ENCODE results near the gene USP20. TPM values are rescaled to one million over a fixed set of nuclear protein-coding genes. Genes with fewer than 3 reads are reported as not detected.

The USP20 gene
- total RNA-seq, 1 donor from 2014 or later: 10.8 TPM

DNA sequence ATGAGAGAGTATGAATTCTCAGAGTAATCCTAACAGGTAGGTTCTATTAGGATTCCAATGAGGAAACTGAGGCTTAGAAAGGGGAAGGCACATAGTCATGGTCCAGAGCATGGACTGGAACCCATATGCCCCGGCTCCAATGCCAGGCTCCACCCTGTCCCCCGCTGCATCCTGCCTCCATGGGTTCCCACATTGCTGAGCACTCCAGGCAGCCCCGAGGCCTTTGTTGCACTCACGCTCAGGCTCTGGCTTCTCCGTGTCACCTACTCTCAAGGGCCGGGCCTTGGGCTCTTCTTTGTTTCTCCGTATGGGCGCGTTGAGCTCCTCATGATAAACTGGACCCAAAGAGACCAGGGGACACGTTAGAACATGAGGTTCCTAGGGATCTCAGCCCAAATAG is 6.3 kb upstream of the USP20 start:
- peaks cover 10% of the 10 kb centered on the region for H3K36me3 Mint-ChIP-seq
- H3K4me1 Mint-ChIP-seq: peaks cover 1% of the 10 kb centered on the region
- H3K27me3 Mint-ChIP-seq (ENCODE audit: insufficient read depth, low read depth): no peaks in the 10 kb centered on the region
- TF ChIP-seq EZH2phosphoT487 (IDR thresholded peaks at IDR 0.05) (no peak), EZH2 (IDR thresholded peaks at IDR 0.05) (no peak), CTCF (IDR thresholded peaks at IDR 0.05) (no peak)
- no peak overlapping the region for H3K27ac ChIP-seq
- H3K9ac ChIP-seq: no peak overlapping the region
- no peak overlapping the region for H3K27ac Mint-ChIP-seq
- peaks cover 2% of the 10 kb centered on the region for H3K4me1 ChIP-seq
- H2AFZ ChIP-seq (replicated peaks): no peak overlapping the region
- no peaks in the 10 kb centered on the region for H3K27me3 ChIP-seq
- H3K36me3 ChIP-seq: no peaks in the 10 kb centered on the region
- no peak overlapping the region for H3K4me3 ChIP-seq
- peaks cover 8% of the 10 kb centered on the region for H4K20me1 ChIP-seq (ENCODE audit: low read depth)
- peak overlapping the region; percentile 52 for H3K4me3 Mint-ChIP-seq
- no peak overlapping the region for H3K4me2 ChIP-seq
- peaks cover 10% of the 10 kb centered on the region for H3K79me2 ChIP-seq (ENCODE audit: low read depth)
- no peaks in the 10 kb centered on the region for H3K9me3 Mint-ChIP-seq
- no peak for DNase-seq (ENCODE audit: low spot score)
- H3F3A ChIP-seq (ENCODE audit: low read depth): peaks cover 24% of the 10 kb centered on the region
- H3K9me3 ChIP-seq (ENCODE audit: low read depth): no peaks in the 10 kb centered on the region

DNA sequence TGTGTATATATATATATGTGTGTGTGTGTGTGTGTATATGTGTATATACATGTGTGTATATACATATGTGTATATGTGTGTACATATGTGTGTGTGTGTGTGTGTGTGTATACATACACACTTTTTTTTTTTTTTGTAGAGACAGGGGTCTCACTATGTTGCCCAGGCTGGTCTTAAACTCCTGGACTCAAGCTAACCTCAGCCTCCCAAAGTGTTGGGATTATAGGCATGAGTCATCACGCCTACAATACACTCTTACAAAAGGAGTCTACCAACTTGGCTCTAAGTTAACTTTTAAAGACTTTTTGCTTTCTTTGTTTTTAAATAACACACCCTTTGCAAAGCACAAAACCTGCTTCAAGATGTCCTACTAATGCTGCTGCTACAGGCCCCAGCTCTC is 2.3 kb upstream of the USP20 start:
- Mint-ChIP-seq H3K9me3 (no peaks in the 10 kb centered on the region), H3K27ac (no peak overlapping the region), H3K4me3 (no peak overlapping the region), H3K27me3 (ENCODE audit: insufficient read depth, low read depth) (peaks cover 7% of the 10 kb centered on the region), H3K36me3 (peaks cover 12% of the 10 kb centered on the region), H3K4me1 (peaks cover 17% of the 10 kb centered on the region)
- Histone ChIP-seq H4K20me1 (ENCODE audit: low read depth) (peaks cover 10% of the 10 kb centered on the region), H3K4me2 (no peak overlapping the region), H3F3A (ENCODE audit: low read depth) (peaks cover 11% of the 10 kb centered on the region), H3K79me2 (ENCODE audit: low read depth) (peaks cover 28% of the 10 kb centered on the region), H3K9me3 (ENCODE audit: low read depth) (no peaks in the 10 kb centered on the region), H3K4me1 (peaks cover 5% of the 10 kb centered on the region), H3K27ac (no peak overlapping the region), H3K4me3 (no peak overlapping the region), H3K36me3 (no peaks in the 10 kb centered on the region), H3K27me3 (no peaks in the 10 kb centered on the region), H3K9ac (no peak overlapping the region), H2AFZ (replicated peaks) (no peak overlapping the region)
- no peak for DNase-seq (ENCODE audit: low spot score)
- TF ChIP-seq EZH2 (IDR thresholded peaks at IDR 0.05) (no peak), EZH2phosphoT487 (IDR thresholded peaks at IDR 0.05) (no peak), CTCF (IDR thresholded peaks at IDR 0.05) (no peak)

- no peaks in the 10 kb centered on the region for H3K27me3 ChIP-seq
- no peak overlapping the region for H3K27ac Mint-ChIP-seq
- H3K4me3 ChIP-seq: peak overlapping the region; percentile 90
- TF ChIP-seq CTCF (IDR thresholded peaks at IDR 0.05) (no peak), EZH2phosphoT487 (IDR thresholded peaks at IDR 0.05) (no peak), EZH2 (IDR thresholded peaks at IDR 0.05) (no peak)
- peak overlapping the region; percentile 86 for H3K4me2 ChIP-seq
- H3K4me1 ChIP-seq: peaks cover 5% of the 10 kb centered on the region
- no peaks in the 10 kb centered on the region for H3K9me3 Mint-ChIP-seq
- peaks cover 28% of the 10 kb centered on the region for H3K4me1 Mint-ChIP-seq
- H2AFZ ChIP-seq (replicated peaks): peak overlapping the region; percentile 71
- peaks cover 28% of the 10 kb centered on the region for H3K79me2 ChIP-seq (ENCODE audit: low read depth)
- peaks cover 8% of the 10 kb centered on the region for H3K36me3 Mint-ChIP-seq
- peak; percentile 15 for DNase-seq (ENCODE audit: low spot score)
- no peaks in the 10 kb centered on the region for H3K36me3 ChIP-seq
- H3F3A ChIP-seq (ENCODE audit: low read depth): peaks cover 11% of the 10 kb centered on the region
- H3K27me3 Mint-ChIP-seq (ENCODE audit: insufficient read depth, low read depth): peaks cover 9% of the 10 kb centered on the region
- no peaks in the 10 kb centered on the region for H3K9me3 ChIP-seq (ENCODE audit: low read depth)
- H3K9ac ChIP-seq: peak overlapping the region; percentile 58
- no peak overlapping the region for H3K27ac ChIP-seq
- peaks cover 10% of the 10 kb centered on the region for H4K20me1 ChIP-seq (ENCODE audit: low read depth)
- H3K4me3 Mint-ChIP-seq: peak overlapping the region; percentile 98
Measured at GRCh38 chr9:129834489-129835127, 650 bp upstream of the USP20 start.

Data from neural progenitor cell (in vitro differentiated cells).